Measurements from ENCODE around the gene PUS1. TPM values are rescaled to one million over a fixed set of nuclear protein-coding genes. Genes with fewer than 3 reads are reported as not detected.

Gene PUS1
- total and polyA plus RNA-seq, 9 of the 15 experiments (the other 6 are each of a cell fraction or from before 2014, with no cell fraction given), result 1.9 to 90.8 (median 30.0) TPM

- no peak for TF ChIP-seq FOXA3 (CRISPR knock-in tag; conservative IDR thresholded peaks at IDR 0.05 in 1 of 2, IDR thresholded peaks at IDR 0.05 in 1 of 2)
- TF ChIP-seq ZKSCAN8 (CRISPR knock-in tag; IDR thresholded peaks at IDR 0.05), result no peak
- TF ChIP-seq, protein P1, sequence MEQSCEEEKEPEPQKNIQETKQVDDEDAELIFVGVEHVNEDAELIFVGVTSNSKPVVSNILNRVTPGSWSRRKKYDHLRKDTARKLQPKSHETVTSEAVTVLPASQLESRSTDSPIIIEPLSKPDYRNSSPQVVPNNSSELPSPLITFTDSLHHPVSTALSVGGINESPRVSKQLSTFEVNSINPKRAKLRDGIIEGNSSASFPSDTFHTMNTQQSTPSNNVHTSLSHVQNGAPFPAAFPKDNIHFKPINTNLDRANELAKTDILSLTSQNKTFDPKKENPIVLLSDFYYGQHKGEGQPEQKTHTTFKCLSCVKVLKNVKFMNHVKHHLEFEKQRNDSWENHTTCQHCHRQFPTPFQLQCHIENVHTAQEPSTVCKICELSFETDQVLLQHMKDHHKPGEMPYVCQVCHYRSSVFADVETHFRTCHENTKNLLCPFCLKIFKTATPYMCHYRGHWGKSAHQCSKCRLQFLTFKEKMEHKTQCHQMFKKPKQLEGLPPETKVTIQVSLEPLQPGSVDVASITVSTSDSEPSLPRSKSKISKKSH (CRISPR knock-in tag; IDR thresholded peaks at IDR 0.05), result no peak
- no peak for TF ChIP-seq ZNF507 (tag; conservative IDR thresholded peaks at IDR 0.05)
- peak; percentile 78; the same call in 1 of the 2 replicates for TF ChIP-seq CXXC5 (CRISPR knock-in tag; IDR thresholded peaks at IDR 0.05)
- no peak for TF ChIP-seq NR4A1 (CRISPR knock-in tag; IDR thresholded peaks at IDR 0.05)
- no peak for TF ChIP-seq NR4A1 (tag; IDR thresholded peaks at IDR 0.05)
- TF ChIP-seq ZNF143 (CRISPR knock-in tag; IDR thresholded peaks at IDR 0.05), result no peak
- no peak for TF ChIP-seq ZNF263 (CRISPR knock-in tag; IDR thresholded peaks at IDR 0.05; ENCODE audit: borderline replicate concordance)
- no peak for TF ChIP-seq NCOA4 (IDR thresholded peaks at IDR 0.05; ENCODE audit: partially characterized antibody)
- no peak for TF ChIP-seq SNIP1 (IDR thresholded peaks at IDR 0.05; ENCODE audit: low read depth)
- no peak for TF ChIP-seq ZNF77 (CRISPR knock-in tag; IDR thresholded peaks at IDR 0.05)
- TF ChIP-seq YBX1 (IDR thresholded peaks at IDR 0.05), result no peak
- TF ChIP-seq SAFB (IDR thresholded peaks at IDR 0.05; ENCODE audit: borderline replicate concordance, low read depth, low read length), result peak; percentile 66; the same call in 1 of the 2 replicates
- TF ChIP-seq ARID2 (IDR thresholded peaks at IDR 0.05), result no peak
- TF ChIP-seq KDM4B (IDR thresholded peaks at IDR 0.05; ENCODE audit: borderline replicate concordance in 2 of 2, low read depth in 1 of 2), result peak in 1 of 2 experiments; percentile 70; a peak in 1 of 4 replicates
- peak; percentile 46 for TF ChIP-seq PHF20 (IDR thresholded peaks at IDR 0.05; ENCODE audit: partially characterized antibody)
- TF ChIP-seq, protein P2, sequence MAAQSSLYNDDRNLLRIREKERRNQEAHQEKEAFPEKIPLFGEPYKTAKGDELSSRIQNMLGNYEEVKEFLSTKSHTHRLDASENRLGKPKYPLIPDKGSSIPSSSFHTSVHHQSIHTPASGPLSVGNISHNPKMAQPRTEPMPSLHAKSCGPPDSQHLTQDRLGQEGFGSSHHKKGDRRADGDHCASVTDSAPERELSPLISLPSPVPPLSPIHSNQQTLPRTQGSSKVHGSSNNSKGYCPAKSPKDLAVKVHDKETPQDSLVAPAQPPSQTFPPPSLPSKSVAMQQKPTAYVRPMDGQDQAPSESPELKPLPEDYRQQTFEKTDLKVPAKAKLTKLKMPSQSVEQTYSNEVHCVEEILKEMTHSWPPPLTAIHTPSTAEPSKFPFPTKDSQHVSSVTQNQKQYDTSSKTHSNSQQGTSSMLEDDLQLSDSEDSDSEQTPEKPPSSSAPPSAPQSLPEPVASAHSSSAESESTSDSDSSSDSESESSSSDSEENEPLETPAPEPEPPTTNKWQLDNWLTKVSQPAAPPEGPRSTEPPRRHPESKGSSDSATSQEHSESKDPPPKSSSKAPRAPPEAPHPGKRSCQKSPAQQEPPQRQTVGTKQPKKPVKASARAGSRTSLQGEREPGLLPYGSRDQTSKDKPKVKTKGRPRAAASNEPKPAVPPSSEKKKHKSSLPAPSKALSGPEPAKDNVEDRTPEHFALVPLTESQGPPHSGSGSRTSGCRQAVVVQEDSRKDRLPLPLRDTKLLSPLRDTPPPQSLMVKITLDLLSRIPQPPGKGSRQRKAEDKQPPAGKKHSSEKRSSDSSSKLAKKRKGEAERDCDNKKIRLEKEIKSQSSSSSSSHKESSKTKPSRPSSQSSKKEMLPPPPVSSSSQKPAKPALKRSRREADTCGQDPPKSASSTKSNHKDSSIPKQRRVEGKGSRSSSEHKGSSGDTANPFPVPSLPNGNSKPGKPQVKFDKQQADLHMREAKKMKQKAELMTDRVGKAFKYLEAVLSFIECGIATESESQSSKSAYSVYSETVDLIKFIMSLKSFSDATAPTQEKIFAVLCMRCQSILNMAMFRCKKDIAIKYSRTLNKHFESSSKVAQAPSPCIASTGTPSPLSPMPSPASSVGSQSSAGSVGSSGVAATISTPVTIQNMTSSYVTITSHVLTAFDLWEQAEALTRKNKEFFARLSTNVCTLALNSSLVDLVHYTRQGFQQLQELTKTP (IDR thresholded peaks at IDR 0.05; ENCODE audit: low read depth in 1 of 2, partially characterized antibody in 2 of 2), result no peak
- TF ChIP-seq IRF2 (CRISPR knock-in tag; IDR thresholded peaks at IDR 0.05), result no peak
- TF ChIP-seq GTF2B (IDR thresholded peaks at IDR 0.05; ENCODE audit: extremely low read depth, insufficient read length), result no peak
- no peak for TF ChIP-seq ZNF431 (CRISPR knock-in tag; IDR thresholded peaks at IDR 0.05)
- peak; percentile 50 for TF ChIP-seq ZBTB7A (IDR thresholded peaks at IDR 0.05; ENCODE audit: borderline replicate concordance, control insufficient read depth, low read depth, low read length)
- no peak for TF ChIP-seq ZNF408 (CRISPR knock-in tag; IDR thresholded peaks at IDR 0.05; ENCODE audit: low read depth)
Observed at GRCh38 chr12:131928711-131929580, at the start of gene PUS1 (continued).
